NCI-H1436 (cell line): ENCODE results near the gene IFIT1.
"Not testable (repeated sequence)": the region's sequence is repeated elsewhere in the genome, so short reads cannot be mapped to it uniquely, and the experiment has no call there.

Experiments used
- DNase-seq: peaks from one replicate; lab custom pipeline; 2025; lab: John Stamatoyannopoulos, UW

IFIT1 gene

DNA sequence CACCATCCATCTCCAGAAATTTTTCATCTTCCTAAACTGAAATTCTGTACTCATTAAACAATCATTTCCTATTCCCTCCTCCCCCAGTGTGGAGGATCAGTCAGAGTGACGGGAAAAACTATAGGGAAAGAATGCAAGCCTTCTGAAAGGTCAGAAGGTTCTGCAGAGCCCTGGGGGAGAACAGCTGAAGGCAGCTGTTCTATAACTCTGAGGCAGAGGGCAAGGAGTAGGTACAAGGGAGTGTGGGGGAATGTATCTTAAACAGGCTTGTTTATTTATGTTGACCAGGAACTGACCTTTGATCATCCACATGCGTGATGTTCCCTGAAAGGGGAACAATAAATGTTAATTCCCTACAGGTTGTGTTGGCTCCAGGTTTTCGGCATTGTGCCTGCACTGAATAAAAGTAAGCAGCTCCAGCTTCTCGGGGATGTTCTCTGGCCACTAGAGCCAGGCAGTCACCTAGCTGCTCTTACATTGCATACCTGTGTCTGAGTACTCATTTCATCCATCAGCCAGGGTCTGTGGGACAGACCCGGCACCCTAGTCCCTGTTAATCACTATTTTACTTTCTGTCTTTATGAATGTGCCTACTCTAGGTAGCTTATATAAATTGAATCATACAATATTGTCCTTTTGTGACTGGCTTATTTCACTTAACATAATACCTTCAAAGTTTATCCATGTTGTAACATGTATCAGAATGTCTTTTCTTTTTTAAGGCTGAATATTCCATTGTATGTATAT, 5.8 kb downstream of the IFIT1 start:
- no peak for DNase-seq

- no peak for DNase-seq
These were observed 7.5 kb downstream of the IFIT1 start for GRCh38 chr10:89399956-89400355.

DNA sequence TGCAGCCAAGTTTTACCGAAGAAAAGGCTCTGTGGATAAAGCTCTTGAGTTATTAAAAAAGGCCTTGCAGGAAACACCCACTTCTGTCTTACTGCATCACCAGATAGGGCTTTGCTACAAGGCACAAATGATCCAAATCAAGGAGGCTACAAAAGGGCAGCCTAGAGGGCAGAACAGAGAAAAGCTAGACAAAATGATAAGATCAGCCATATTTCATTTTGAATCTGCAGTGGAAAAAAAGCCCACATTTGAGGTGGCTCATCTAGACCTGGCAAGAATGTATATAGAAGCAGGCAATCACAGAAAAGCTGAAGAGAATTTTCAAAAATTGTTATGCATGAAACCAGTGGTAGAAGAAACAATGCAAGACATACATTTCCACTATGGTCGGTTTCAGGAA, 10.6 kb downstream of the IFIT1 start:
- DNase-seq, result no peak

DNA sequence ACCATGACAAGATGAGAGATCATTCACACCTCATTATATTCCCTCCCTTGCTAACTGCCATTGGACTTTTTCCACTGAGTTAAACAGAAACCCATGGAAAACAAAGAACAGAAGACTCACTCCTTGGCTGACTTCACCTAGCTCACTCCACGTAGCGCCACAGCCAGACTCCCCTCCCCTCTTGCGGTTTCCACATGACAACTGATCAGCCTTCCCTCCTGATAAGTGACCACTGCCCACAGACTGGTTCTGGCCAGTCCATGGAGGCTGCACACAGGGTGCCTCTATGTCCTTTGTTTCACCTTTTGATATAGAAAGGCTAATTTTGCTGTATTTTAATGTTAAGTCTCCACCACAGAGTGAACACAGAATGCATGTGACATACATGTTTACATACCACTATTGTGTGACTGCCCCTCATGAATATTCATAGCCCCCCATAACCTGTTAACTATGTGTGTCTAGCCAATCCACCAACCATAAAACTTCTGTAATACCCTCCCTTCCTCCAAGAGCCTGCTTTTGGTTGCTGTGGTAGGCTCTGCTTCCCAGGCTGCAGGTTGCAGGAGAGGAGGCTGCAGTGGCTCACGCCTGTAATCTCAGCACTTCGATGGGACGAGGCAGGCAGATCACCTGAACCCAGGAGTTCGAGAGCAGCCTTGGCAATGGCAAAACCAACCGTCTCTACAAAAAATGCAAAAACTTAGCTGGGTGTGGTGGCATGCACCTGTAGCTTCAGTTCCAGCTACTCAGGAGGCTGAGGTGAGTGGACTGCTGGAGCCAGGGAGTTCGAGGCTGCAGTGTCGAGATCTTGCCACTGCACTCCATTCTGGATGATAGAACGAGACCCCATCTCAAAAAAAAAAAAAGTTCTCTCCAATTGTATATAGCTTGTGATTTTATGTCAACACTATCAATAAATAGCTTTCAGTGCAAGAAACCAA, 12.0 kb downstream of the IFIT1 start:
- DNase-seq, result no peak

DNA sequence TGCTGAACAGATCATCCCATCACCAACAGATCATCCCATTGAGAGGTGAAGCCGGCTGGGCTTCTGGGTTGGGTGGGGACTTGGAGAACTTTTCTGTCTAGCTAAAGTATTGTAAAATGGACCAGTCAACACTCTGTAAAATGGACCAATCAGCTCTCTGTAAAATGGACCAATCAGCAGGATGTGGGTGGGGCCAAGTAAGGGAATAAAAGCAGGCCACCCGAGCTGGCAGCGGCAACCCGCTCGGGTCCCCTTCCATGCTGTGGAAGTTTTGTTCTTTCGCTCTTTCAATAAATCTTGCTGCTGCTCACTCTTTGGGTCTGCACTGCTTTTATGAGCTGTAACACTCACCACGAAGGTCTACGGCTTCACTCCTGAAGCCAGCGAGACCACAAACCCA, 13.8 kb downstream of the IFIT1 start:
- not testable (repeated sequence) for DNase-seq

GRCh38 chr10:89407792-89408191, 15.4 kb downstream of the IFIT1 start:
- DNase-seq, result not testable (repeated sequence)

- not testable (repeated sequence) for DNase-seq
These were observed 16.9 kb downstream of the IFIT1 start for GRCh38 chr10:89409282-89409681.

GRCh38 chr10:89410551-89410950, 18.1 kb downstream of the IFIT1 start:
- DNase-seq, result not testable (repeated sequence)

DNA sequence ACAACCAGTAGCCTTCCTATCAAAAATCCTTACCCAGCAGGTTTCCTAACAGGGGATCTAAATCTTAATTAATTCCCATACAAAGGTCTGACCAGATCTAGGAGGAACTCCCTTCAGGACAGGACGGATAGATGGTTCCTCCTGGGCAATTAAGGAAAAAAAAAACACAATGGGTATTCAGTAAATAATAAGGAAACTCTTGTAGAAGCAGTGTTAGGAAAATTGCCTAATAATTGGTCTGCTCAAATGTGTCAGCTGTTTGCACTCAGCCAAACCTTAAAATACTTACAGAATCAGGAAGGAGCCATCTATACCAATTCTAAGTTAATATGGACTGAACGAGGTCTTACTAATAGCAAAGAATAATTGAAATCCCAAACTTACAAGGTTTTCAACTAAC, 18.7 kb downstream of the IFIT1 start:
- not testable (repeated sequence) for DNase-seq

DNA sequence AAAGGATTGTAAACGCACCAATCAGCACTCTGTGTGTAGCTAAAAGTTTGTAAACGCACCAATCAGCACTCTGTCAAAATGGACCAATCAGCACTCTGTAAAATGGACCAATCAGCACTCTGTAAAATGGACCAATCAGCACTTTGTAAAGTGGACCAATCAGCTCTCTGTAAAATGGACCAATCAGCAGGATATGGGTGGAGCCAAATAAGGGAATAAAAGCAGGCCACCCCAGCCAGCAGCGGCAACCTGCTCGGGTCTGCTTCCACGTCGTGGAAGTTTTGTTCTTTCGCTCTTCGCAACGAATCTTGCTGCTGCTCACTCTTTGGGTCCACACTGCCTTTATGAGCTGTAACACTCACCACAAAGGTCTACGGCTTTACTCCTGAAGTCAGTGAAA, 19.9 kb downstream of the IFIT1 start:
- DNase-seq, result not testable (repeated sequence)

DNA sequence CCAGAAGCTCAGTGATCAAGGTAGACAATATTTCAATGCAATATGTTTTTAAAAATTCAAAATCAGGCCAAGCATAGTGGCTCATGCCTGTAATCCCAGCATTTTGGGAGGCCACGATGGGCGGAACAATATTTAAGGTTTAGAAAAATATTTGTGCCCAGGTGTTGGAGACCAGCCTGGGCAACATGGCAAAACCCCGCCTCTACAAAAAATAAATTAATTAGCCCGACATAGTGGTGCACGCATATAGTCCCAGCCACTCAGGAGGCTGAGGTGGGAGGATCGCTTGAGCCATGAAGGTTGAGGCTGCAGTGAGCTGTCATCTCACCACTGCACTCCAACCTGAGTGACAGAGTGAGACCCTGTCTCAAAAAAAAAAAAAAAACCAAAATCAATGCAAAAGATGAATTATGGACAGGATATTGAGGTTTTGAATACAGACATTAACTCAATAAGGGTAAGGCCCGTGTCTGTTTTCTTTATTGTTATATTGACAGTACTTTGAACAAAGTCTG, 21.0 kb downstream of the IFIT1 start:
- DNase-seq, result no peak

DNA sequence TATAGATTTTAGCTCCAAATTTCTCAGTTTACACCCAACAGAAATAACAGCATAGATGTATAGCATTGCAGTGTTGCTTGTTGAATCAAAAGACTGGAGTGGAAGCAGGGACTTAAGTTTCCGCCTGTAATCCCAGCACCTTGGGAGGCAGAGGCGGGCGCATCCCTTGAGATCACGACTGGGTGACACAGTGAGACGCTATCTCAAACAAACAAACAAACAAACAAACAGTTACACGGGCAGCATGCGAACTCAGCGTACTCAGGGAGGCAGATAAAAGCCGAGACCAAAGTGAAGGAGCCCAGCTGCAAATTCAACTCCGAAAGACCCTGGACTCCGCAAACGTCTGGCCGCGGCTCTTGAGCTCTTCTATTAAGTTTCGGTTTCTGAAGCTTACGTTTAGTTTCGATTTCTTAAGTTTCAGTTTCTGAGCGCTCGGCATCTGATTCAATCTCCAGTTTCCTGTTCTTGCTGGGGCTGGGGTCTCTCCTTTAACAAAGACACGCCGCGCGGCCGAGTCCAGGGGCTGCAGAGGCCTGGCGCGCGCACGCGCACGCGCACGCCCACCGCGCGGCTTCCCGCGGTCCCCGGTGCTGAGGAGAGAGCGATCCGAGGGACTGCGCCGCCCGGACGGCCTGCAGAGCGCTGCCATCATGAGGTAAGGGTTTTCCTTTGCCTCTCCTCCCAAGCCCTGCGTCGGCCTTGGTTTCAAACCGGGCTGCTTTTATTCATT, 21.9 kb downstream of the IFIT1 start, which contains the start of gene IFIT5:
IFIT5 (plus strand) TSS at position 423 of the 733 bp plus-strand sequence; CDS start at position 654, 231 bp downstream.
- DNase-seq, result peak; percentile 58

DNA sequence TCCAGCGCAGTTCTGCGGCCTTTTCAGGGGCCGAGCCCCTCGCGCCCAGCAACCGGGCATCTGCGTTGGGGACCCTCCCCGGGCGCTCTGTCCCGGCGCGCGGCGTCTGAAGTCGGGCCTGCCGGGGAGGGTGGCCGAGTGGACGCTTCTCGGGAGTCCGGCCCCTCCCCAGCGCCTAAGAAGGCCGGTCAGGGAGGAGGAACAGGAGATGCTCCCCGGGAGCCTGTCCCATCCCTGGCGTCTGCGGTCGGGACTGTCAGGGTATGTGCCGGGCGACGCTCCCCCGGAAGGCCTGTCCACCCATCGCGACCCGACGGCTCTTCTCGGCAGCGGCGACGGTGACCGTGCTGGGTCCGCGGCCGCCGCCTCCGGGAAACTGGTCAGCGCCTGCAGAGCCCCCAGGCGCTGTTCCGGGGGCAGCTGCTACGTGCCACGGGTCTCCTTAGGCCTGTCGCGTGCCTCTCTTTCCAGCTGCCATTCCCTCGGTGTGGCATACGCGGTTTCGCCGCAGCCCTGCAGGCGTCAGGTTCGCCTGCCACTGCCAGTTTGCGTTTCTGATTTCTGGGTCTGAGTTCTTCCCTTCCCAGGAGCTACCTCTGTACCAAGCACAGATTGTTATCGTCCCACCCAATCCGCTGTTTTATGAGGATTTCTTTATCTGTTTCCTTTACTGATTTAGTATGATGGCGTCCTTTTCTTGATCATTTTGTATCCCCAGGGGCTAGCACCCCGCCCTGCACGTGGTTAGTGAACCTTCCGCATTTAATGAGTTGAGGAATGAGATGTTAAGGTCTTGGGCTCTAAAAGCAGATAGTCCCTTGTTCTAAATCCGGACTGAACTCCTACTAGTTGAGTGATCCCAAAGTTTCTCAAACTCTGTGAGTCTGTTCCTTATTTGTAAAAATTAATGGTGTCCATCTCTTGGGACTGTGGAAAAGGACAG, 22.7 kb downstream of the IFIT1 start:
- DNase-seq, result no peak

DNA sequence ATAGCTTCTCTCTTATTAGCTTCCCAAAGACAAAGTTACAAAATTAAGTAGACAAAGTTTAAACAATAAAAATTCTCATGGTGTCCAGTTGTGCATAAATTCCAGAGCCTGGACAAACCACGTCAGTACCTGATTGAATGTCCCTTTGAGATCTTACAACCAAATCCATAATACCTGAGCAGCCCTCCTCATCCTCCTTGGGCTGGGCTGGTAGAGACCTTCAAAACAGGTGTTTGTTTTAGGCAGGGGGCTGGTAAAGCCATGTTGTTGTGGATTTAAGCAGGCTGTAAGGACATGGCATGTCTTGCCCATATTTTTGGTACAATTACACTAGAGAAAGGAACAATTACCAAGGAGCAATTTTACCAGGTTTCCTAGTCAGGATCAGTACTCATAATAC, 24.0 kb downstream of the IFIT1 start:
- DNase-seq, result no peak

DNA sequence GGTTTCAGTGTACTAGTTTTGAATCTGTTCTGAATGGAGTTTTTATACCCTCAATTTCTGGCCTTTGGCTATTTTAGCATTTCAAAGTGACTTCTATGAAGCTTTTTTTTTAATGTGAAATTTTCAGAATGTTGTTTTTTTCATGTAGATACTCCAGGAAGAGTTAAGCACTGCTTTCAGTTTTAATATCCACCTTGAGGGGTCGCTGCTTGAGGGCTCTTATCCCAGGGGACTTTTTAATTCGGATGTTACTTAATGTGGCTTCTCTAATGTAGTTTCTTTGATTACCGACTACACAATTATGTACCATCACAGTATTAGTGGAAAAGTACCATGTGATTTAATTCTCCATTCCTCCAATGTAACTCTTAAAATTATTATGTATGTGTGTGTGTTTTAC, 27.1 kb downstream of the IFIT1 start:
- DNase-seq, result peak; percentile 16

GRCh38 chr10:89421018-89421476, 28.6 kb downstream of the IFIT1 start:
- no peak for DNase-seq

DNA sequence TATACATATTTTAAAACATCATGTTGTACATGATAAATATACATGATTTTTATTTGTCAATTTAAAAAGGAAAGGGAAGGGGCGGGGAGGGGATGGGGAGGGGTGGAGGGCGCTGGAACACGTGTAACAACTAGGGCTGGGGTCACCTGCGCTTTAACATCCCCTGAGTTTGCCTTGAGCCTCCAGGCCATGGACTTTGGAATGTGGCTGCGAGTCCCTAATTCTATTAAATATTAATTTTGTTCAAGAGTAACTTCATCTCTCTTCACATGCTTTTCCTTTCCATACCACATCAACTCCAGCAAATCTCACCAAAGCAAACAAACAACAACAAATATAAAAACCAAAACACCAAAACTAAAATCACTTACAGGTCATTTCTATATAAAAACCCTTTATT, 32.6 kb downstream of the IFIT1 start:
- no peak for DNase-seq

GRCh38 chr10:89426230-89426868, 33.9 kb downstream of the IFIT1 start:
- DNase-seq, result peak; percentile 25

DNA sequence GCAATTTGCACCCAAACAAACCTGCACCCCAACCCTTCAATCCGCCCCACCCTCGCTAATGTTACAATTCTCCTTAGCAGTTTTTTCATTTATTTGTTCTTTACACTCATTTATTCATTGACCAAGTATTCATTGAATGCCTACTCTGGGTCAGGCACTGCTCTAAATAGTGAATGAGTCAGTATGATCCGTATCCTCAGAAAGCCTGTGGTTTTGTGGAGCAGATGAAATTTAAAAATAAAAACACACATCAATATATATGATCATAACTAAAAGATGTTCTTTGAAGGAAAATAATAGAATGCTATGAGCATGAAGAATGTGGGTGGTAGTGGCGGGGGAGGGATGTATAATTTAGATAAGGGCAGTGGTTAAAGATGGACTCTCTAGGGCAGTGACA, 35.2 kb downstream of the IFIT1 start:
- DNase-seq, result no peak

- DNase-seq, result peak; percentile 11
These were observed 36.5 kb downstream of the IFIT1 start for GRCh38 chr10:89428877-89429276.
